Peyer's patch (tissue), 4 donors: ENCODE data around the gene MYOF.

Experiments used
- POLR2A ChIP-seq, 2 donors: fragments of 450-650 bp; IDR thresholded peaks; one replicate each; pipeline ENCODE4 v1.5.1; 2017; ENCODE audit warnings: antibody characterized with exemption in 2 of 2, mild to moderate bottlenecking in 2 of 2, moderate library complexity in 2 of 2
- TF ChIP-seq, protein P1 (sequence below), 6 experiments: fragments of 450-650 bp in 4 of 6; fragments of 200-600 bp in 2 of 6; sonication (generic) in 1 of 6; IDR thresholded peaks; one replicate each; pipeline ENCODE4 v1.5.1; 2017 to 2019; ENCODE audit warnings: antibody characterized with exemption in 6 of 6, mild to moderate bottlenecking in 3 of 6, moderate library complexity in 1 of 6

DNA sequence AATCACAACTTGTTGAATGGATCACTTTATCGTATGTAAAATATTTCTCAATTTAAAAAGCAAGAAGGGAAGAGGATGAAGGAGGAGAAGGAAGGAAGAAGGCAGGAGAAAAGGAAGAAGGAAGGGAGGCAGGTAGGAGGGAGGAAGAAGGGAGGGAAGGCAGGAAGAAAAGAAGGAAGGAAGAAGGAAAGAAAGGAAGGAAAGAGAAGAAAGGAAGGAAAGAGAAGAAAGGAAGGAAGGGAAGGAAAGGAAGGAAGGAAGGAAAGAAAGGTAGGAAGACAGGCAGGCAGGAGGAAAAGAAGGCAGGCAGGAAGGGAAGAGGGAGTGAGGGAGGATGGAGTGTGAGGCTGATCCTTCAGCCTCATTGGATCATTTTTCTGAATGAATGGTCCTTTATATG lies 145.5 kb downstream of the MYOF start:
- TF ChIP-seq, protein P1, sequence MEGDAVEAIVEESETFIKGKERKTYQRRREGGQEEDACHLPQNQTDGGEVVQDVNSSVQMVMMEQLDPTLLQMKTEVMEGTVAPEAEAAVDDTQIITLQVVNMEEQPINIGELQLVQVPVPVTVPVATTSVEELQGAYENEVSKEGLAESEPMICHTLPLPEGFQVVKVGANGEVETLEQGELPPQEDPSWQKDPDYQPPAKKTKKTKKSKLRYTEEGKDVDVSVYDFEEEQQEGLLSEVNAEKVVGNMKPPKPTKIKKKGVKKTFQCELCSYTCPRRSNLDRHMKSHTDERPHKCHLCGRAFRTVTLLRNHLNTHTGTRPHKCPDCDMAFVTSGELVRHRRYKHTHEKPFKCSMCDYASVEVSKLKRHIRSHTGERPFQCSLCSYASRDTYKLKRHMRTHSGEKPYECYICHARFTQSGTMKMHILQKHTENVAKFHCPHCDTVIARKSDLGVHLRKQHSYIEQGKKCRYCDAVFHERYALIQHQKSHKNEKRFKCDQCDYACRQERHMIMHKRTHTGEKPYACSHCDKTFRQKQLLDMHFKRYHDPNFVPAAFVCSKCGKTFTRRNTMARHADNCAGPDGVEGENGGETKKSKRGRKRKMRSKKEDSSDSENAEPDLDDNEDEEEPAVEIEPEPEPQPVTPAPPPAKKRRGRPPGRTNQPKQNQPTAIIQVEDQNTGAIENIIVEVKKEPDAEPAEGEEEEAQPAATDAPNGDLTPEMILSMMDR (IDR thresholded peaks at IDR 0.05), result no peak
- TF ChIP-seq POLR2A (IDR thresholded peaks at IDR 0.05), result no peak
